ENCODE measurements around the gene RGL4. TPM values are rescaled to one million over a fixed set of nuclear protein-coding genes. Genes with fewer than 3 reads are reported as not detected.
A peak's percentile ranks its signal among the peaks of the same experiment; 100 is the strongest.
"Not testable (repeated sequence)": the region's sequence is repeated elsewhere in the genome, so short reads cannot be mapped to it uniquely, and the experiment has no call there.

RGL4 gene
- total and polyA plus RNA-seq, 9 donors, result 0.20 to 0.31 TPM; not detected in 7

GRCh38 chr22:23652711-23653110 is 38.1 kb upstream of the RGL4 start:
- H3K36me3 ChIP-seq, result no peaks in the 10 kb centered on the region
- H3K27ac ChIP-seq, result no peak overlapping the region
- intact Hi-C loops (cut with DNase I), result no loop called here
- H3K27me3 ChIP-seq, result no peaks in the 10 kb centered on the region
- TF ChIP-seq CTCF (IDR thresholded peaks at IDR 0.05) (no peak), POLR2A (IDR thresholded peaks at IDR 0.05) (no peak), EP300 (IDR thresholded peaks at IDR 0.05) (no peak)
- no peaks in the 10 kb centered on the region for H3K4me1 ChIP-seq (ENCODE audit: insufficient read depth)
- H3K9me3 ChIP-seq, result no peaks in the 10 kb centered on the region
- 91 to 94% (median 93%) methylated on average over 8 of the region's 8 CpGs for WGBS, 3 donors
- no peak for DNase-seq
- H3K4me3 ChIP-seq, result no peak overlapping the region

DNA sequence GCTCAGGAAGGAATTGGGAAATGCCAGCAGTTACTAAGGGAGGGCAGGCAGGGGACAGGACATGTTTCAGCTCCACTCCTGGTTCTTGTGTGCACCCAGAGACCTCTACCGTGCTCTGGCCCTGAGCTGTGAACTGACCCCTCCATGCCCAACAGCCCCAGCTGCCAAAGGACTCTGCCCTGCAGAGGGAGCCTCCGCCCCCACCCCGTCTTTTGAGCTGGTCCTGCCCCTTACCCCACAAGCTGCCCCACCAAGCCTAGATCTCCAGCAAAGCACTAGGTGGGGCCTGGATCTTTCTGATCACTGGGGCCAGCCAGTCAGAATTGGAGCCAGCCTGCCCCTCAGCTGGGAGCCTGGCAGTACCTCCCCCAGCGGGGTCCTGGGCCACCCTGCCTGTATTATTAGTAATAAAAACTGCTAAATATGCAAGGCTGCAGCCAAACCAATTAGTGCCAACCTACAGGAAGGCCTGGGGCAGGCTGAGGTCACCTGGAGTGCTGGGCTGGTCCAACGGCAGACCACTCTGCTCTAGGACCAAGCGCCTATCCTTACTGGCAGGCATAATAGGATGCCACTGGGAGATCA is 34.8 kb upstream of the RGL4 start:
- Histone ChIP-seq H3K36me3 (no peaks in the 10 kb centered on the region), H3K9me3 (no peaks in the 10 kb centered on the region), H3K4me3 (no peak overlapping the region), H3K4me1 (ENCODE audit: insufficient read depth) (no peaks in the 10 kb centered on the region), H3K27ac (no peak overlapping the region), H3K27me3 (no peaks in the 10 kb centered on the region)
- 84 to 91% (median 87%) methylated on average over 5 to 6 of the region's 6 CpGs for WGBS, 3 donors
- TF ChIP-seq EP300 (IDR thresholded peaks at IDR 0.05) (no peak), POLR2A (IDR thresholded peaks at IDR 0.05) (no peak), CTCF (IDR thresholded peaks at IDR 0.05) (no peak)
- intact Hi-C loops (cut with DNase I), result no loop called here
- peak in 1 of 5 donors; percentile 24 for DNase-seq

- TF ChIP-seq POLR2A (IDR thresholded peaks at IDR 0.05) (no peak), EP300 (IDR thresholded peaks at IDR 0.05) (no peak), CTCF (IDR thresholded peaks at IDR 0.05) (no peak)
- Histone ChIP-seq H3K9me3 (no peaks in the 10 kb centered on the region), H3K4me1 (ENCODE audit: insufficient read depth) (no peaks in the 10 kb centered on the region), H3K36me3 (no peaks in the 10 kb centered on the region), H3K4me3 (no peak overlapping the region), H3K27me3 (no peaks in the 10 kb centered on the region), H3K27ac (no peak overlapping the region)
- WGBS, 3 donors, result 62 to 70% (median 66%) methylated on average over 5 of the region's 5 CpGs
- no peak for DNase-seq
- intact Hi-C loops (cut with DNase I), result no loop called here
Observed at GRCh38 chr22:23657727-23658126, 33.1 kb upstream of the RGL4 start.

DNA sequence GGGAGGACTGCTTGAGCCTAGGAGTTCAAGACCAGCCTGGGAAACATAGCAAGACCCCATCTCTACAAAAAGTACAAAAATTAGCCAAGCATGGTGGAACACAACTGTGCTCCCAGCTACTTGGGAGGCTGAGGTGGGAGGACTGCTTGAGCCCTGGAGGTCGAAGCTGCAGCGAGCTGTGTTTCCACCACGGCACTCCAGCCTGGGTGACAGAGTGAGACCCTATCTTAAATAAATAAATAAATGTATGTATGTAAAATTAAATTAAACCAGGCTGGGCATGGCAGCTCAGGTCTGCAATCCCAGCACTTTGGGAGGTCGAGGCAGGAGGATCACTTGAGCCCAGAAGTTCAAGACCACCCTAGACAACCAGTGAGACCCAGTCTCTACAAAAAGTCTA is 30.4 kb upstream of the RGL4 start:
- H3K9me3 ChIP-seq; H3K36me3 ChIP-seq; H3K4me3 ChIP-seq; H3K27ac ChIP-seq; intact Hi-C loops (cut with DNase I); H3K27me3 ChIP-seq; H3K4me1 ChIP-seq (ENCODE audit: insufficient read depth): not testable (repeated sequence)
- 93 to 97% (median 96%) methylated on average over 4 of the region's 4 CpGs for WGBS, 3 donors
- peak in 1 of 5 donors; percentile 3 for DNase-seq

DNA sequence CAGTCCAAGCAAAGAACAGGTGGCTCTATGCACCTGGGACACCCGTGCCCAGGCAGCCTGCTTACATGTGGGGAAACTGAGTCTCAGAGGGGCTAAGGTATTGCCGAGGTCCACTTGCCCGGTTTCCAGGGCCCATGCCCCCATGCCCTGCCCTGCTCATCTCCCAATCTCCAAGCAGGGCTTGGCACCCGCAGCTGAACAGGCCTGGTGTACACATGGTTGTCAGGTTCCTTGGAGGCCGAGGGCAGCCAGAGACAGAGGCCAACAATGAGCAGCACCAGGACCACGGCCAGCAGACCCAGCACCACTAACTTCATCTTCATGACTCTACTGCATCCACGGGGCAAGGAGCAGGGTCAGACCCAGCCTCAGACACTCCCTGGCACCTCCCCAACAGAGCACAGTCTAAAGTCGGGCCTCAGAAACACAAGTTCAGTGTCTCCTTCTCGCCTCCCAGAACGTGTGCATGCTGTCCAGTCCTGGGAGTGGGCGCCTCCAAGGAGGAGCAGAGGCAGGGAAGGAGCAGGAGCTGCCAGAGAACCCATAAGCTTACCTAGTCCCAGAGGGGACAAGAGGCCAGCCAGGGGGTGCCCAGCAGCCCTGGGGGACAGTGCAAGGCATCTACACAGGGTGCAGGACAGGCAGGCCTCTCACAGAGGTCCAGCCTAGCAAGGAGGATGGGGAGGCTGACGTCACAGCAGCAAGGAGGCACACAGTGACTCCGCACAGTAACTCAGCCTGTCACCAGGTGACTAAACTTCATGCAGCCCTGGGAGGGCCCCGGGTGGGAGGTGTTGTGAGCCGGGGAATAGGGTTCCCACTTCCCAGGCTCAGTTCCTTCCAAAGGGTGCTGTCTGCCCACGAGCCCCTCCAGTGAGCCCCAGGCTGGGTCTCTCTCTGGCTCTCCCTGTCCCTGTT is 20.2 kb upstream of the RGL4 start:
- no peak for TF ChIP-seq CTCF (IDR thresholded peaks at IDR 0.05)
- no peak for TF ChIP-seq POLR2A (IDR thresholded peaks at IDR 0.05)
- TF ChIP-seq EP300 (IDR thresholded peaks at IDR 0.05), result no peak
- no peaks in the 10 kb centered on the region for H3K27me3 ChIP-seq
- WGBS, 3 donors, result 74 to 80% (median 75%) methylated on average over 16 of the region's 16 CpGs
- no peak overlapping the region for H3K4me3 ChIP-seq
- H3K27ac ChIP-seq, result no peak overlapping the region
- H3K9me3 ChIP-seq, result no peaks in the 10 kb centered on the region
- H3K36me3 ChIP-seq, result no peaks in the 10 kb centered on the region
- no peaks in the 10 kb centered on the region for H3K4me1 ChIP-seq (ENCODE audit: insufficient read depth)
- no peak for DNase-seq
- intact Hi-C loops (cut with DNase I), result no loop called here

- H3K9me3 ChIP-seq; H3K27ac ChIP-seq; H3K4me3 ChIP-seq; DNase-seq; H3K27me3 ChIP-seq; H3K4me1 ChIP-seq (ENCODE audit: insufficient read depth); intact Hi-C loops (cut with DNase I); H3K36me3 ChIP-seq: not testable (repeated sequence)
- 91% methylated on average over 1 of the region's 4 CpGs; no CpG with 5 or more reads in 2 of the 3 donors for WGBS, 3 donors
Observed at GRCh38 chr22:23671387-23671786, 19.4 kb upstream of the RGL4 start.

- H3K4me1 ChIP-seq (ENCODE audit: insufficient read depth); intact Hi-C loops (cut with DNase I); H3K27ac ChIP-seq; H3K27me3 ChIP-seq; H3K9me3 ChIP-seq; DNase-seq; H3K36me3 ChIP-seq; H3K4me3 ChIP-seq: not testable (repeated sequence)
- WGBS, 3 donors, result 85 to 90% (median 87%) methylated on average over 8 of the region's 8 CpGs
Observed at GRCh38 chr22:23672307-23673049, 18.3 kb upstream of the RGL4 start.

Measured in ovary (tissue), 9 donors.